Right atrium auricular region (tissue), 2 donors: ENCODE results near the gene B3GALT6. TPM values are rescaled to one million over a fixed set of nuclear protein-coding genes. Genes with fewer than 3 reads are reported as not detected.
A peak's percentile ranks its signal among the peaks of the same experiment; 100 is the strongest.
"Not testable (repeated sequence)": the region's sequence is repeated elsewhere in the genome, so short reads cannot be mapped to it uniquely, and the experiment has no call there.

ENCODE experiments used
- DNase-seq: peaks from one replicate; pipeline ENCODE4 v3.0.0-alpha.2; 2019; ENCODE audit warnings: low spot score
- H3K27ac ChIP-seq, 2 donors: fragments of 200-600 bp; sonication (generic); 1 replicate in 1 of 2; 2 replicates in 1 of 2; pipeline ENCODE4 v1.5.1; 2016 to 2019
- H3K27me3 ChIP-seq, 2 donors: fragments of 200-600 bp; sonication (generic); one replicate each; pipeline versions ENCODE4 v1.5.1 to v1.6.0; 2017 to 2019
- H3K36me3 ChIP-seq: fragments of 200-600 bp; sonication (generic); one replicate; pipeline ENCODE4 v1.5.1; 2016
- H3K4me1 ChIP-seq, 2 donors: fragments of 200-600 bp; sonication (generic); one replicate each; pipeline versions ENCODE4 v1.5.1 to v1.6.0; 2017 to 2019
- H3K4me3 ChIP-seq, 2 donors: fragments of 200-600 bp; sonication (generic); 1 replicate in 1 of 2; 2 replicates in 1 of 2; pipeline ENCODE4 v1.5.1; 2017 to 2019; ENCODE audit warnings: mild to moderate bottlenecking in 1 of 2, moderate library complexity in 1 of 2
- H3K9me3 ChIP-seq, 2 donors: fragments of 200-600 bp; sonication (generic); one replicate each; pipeline ENCODE4 v1.5.1; 2019
- total RNA-seq, 2 donors: library from RNA; depleted of rRNA; stranded (reverse); fragments of >200 nt; gene quantifications; one replicate each; pipeline ENCODE4 v1.1.0, GENCODE V29; 2016
- TF ChIP-seq, protein P1 (sequence below), 2 donors: fragments of 200-600 bp; sonication (generic); IDR thresholded peaks; one replicate each; pipeline ENCODE4 v1.5.1; 2019; ENCODE audit warnings: antibody characterized with exemption in 2 of 2

Gene B3GALT6
- total RNA-seq, 2 donors from 2014 or later = 16.1 to 19.7 TPM

DNA sequence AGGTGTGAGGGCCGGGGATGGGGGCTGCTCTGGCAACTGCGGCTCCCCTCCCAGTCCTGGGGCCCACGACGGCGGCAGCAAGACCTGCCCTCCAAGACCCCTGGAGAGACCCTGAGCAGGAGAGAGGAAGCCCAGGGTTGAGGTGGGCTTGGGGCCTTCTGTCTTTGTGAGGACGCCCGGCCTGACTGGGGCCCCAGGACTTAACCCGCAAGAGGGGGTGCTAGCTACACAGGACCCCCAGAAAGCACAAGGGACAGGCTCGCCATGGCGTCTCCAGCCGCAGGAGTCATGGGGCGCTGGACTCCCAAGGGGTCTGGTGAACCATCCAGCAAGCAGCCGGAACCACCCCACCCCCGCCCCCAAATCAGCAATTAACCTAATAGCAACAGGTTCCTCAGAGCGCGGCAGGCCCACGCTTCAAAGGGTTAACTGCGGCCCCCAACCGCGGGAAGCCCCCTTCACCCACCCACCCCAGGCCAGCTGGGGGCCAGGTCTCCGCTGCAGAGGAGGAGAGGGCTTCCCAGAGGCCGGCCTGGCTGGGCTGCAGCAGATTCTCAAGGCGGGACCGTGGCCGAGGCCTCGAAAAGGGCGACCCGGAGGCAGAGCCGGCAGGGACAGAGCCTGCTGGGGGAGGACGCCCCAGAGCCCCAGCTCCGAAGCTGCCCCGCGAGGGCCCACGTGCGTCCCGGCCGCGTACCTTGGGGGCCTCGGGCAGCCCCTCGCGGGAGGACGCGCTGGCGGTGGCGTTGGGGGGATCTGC lies 14.0 kb downstream of the B3GALT6 start:
- Histone ChIP-seq H3K27ac (no peak overlapping the region), H3K4me1 (peaks cover 0 to 14% of the 10 kb centered on the region in 2 donors), H3K4me3 (peak overlapping the region in 1 of 2 donors; percentile 4), H3K9me3 (no peaks in the 10 kb centered on the region), H3K27me3 (peaks cover 4 to 8% of the 10 kb centered on the region in 2 donors), H3K36me3 (no peaks in the 10 kb centered on the region)
- no peak for DNase-seq
- TF ChIP-seq, protein P1, sequence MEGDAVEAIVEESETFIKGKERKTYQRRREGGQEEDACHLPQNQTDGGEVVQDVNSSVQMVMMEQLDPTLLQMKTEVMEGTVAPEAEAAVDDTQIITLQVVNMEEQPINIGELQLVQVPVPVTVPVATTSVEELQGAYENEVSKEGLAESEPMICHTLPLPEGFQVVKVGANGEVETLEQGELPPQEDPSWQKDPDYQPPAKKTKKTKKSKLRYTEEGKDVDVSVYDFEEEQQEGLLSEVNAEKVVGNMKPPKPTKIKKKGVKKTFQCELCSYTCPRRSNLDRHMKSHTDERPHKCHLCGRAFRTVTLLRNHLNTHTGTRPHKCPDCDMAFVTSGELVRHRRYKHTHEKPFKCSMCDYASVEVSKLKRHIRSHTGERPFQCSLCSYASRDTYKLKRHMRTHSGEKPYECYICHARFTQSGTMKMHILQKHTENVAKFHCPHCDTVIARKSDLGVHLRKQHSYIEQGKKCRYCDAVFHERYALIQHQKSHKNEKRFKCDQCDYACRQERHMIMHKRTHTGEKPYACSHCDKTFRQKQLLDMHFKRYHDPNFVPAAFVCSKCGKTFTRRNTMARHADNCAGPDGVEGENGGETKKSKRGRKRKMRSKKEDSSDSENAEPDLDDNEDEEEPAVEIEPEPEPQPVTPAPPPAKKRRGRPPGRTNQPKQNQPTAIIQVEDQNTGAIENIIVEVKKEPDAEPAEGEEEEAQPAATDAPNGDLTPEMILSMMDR (IDR thresholded peaks at IDR 0.05) = no peak

DNA sequence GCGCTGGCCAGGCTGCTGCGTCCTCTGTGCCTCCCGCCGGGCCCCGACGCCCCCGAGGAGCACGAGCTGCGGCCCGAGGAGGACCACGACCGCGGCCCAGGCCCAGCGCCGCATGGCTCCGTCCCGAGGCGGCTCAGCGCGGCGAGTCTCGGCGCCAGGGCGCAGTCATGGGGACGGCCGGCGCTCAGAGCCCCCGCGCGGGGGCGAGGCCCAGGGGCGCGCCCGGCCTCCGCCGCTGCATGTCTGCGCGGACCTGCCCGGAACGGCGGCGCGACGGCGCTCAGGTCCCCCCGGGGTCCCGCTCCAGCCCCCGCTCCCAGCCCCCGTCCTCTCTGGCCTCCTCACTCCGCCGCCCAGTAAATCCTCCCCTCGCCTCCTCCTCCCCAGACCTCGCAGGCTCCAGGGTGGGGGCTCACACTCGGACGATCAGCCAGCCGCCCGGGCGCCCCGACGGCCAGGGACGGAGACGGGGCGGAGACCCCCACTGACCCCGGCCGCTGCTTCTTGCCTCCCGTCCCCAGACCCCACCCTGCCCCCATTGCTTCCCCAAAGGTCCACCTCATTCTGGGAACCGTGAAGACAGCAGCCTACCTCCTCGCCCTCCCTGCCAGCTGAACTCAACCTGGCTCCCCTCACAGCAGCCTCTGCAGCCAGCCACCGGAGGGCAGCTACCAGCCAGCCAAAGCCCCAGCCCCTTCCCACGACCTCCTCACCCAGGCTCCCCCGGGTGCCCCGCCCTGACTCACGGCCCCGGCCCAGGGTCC lies 14.7 kb downstream of the B3GALT6 start, which contains the start of gene C1QTNF12:
Gene C1QTNF12 (minus strand): TSS at position 146 of the 764 bp plus-strand sequence. CDS start 32 bp downstream, at position 114.
- no peaks in the 10 kb centered on the region for H3K36me3 ChIP-seq
- H3K27ac ChIP-seq = no peak within 1 kb of the TSS
- no peak for DNase-seq
- H3K27me3 ChIP-seq = peaks cover 4 to 8% of the 10 kb centered on the region in 2 donors
- peaks cover 0 to 14% of the 10 kb centered on the region in 2 donors for H3K4me1 ChIP-seq
- H3K4me3 ChIP-seq = peak within 1 kb of the TSS in 1 of 2 donors; percentile 4
- no peaks in the 10 kb centered on the region for H3K9me3 ChIP-seq
- TF ChIP-seq, protein P1 (IDR thresholded peaks at IDR 0.05) = no peak

DNA sequence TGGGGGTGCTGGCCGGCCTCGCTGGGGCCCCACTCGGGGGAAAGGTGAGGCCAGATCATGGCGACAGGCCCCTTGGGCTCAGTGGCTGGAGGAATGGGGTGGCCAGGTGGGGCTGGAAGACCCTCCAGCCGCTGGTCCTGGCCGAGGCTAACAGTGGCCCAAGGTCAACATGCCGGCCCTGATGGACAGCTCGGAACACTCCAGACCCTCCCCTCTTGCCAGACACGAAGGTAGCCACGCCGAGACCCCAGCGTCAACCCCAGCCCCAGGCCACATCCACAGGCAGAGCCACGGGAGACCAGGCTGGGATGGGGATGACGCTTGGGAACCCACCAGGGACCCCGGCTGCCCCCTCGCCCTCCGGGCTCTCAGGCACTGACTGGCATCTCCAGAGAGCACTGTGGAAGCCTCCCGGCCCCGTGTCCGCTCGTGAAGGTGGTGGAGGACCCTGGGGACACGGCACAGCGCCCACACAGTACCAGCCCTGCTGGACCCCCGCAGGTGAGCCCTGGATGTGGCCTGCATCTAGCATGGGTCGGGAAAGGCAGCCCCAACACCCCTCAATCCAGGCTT lies 15.4 kb downstream of the B3GALT6 start:
- Histone ChIP-seq H3K27ac (no peak overlapping the region), H3K4me3 (no peak overlapping the region), H3K4me1 (peaks cover 0 to 14% of the 10 kb centered on the region in 2 donors), H3K27me3 (peaks cover 4 to 8% of the 10 kb centered on the region in 2 donors), H3K36me3 (no peaks in the 10 kb centered on the region), H3K9me3 (no peaks in the 10 kb centered on the region)
- TF ChIP-seq, protein P1 (IDR thresholded peaks at IDR 0.05) = no peak
- no peak for DNase-seq

DNA sequence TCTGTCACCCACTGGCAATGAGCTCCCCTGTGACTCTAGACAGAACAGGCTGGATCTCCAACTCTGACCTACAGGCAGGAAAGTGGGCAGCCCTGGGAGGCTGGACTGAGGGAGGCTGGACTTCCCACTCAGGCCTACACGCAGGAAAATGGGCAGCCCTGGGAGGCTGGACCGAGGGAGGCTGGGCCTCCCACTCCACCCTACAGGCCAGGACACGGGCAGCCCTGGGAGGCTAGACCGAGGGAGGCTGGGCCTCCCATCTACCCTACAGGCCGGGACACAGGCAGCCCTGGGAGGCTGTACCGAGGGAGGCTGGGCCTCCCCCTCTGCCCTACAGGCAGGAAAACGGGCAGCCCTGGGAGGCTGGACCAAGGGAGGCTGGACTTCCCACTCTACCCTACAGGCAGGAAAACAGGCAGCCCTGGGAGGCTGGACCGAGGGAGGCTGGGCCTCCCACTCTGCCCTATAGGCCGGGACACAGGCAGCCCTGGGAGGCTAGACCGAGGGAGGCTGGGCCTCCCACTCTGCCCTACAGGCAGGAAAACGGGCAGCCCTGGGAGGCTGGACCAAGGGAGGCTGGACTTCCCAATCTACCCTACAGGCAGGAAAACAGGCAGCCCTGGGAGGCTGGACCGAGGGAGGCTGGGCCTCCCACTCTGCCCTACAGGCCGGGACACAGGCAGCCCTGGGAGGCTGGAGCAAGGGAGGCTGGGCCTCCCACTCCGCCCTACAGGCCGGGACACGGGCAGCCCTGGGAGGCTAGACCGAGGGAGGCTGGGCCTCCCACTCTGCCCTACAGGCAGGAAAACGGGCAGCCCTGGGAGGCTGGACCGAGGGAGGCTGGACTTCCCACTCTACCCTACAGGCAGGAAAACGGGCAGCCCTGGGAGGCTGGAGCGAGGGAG lies 16.2 kb downstream of the B3GALT6 start:
- peaks cover 0 to 14% of the 10 kb centered on the region in 2 donors for H3K4me1 ChIP-seq
- DNase-seq, H3K27ac ChIP-seq, H3K4me3 ChIP-seq, H3K9me3 ChIP-seq, H3K27me3 ChIP-seq, H3K36me3 ChIP-seq: not testable (repeated sequence)

DNA sequence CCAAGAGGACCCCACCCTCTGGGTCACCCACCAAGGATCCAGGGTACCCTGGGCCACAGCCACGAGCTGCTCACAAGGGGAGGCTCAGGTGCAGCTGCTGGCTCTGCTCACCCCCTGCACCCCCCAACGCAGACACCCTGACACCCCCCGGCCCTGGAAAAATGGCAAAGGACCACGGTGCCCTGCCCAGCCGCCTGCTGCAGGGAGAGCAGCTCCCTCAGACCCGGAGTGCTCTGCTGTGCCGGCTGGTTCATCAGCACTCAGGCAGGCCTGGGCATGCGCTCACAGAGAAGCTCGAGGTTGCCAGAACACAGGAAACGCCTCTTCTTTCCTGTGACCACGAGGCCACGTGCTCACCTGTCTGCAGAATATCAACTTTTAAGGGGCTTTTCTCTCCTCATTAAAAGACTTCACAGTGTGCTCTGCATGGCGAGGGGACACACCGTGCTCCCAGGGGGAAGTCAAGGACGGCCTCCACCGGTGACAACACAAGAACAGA lies 18.8 kb downstream of the B3GALT6 start:
- TF ChIP-seq, protein P1 (IDR thresholded peaks at IDR 0.05) = no peak
- Histone ChIP-seq H3K27me3 (peaks cover 0 to 6% of the 10 kb centered on the region in 2 donors), H3K9me3 (no peaks in the 10 kb centered on the region), H3K4me1 (peaks cover 0 to 13% of the 10 kb centered on the region in 2 donors), H3K36me3 (peaks cover 27% of the 10 kb centered on the region), H3K27ac (no peak overlapping the region), H3K4me3 (no peak overlapping the region)
- DNase-seq = no peak
